NCI-H446 (cell line): ENCODE data around the gene HLA-DRB1.
"Not testable (repeated sequence)": the region's sequence is repeated elsewhere in the genome, so short reads cannot be mapped to it uniquely, and the experiment has no call there.

Source experiments
- DNase-seq, 2 experiments: peaks; one replicate each; lab custom pipeline; 2025; lab: John Stamatoyannopoulos, UW

The HLA-DRB1 gene

GRCh38 chr6:32609391-32609730 is 19.7 kb upstream of the HLA-DRB1 start:
- DNase-seq, result no peak

GRCh38 chr6:32608362-32608761 is 18.7 kb upstream of the HLA-DRB1 start:
- DNase-seq, result no peak

- no peak for DNase-seq
Measured at GRCh38 chr6:32607988-32608298, 18.3 kb upstream of the HLA-DRB1 start.

- DNase-seq, result no peak
Measured at GRCh38 chr6:32607263-32607987, 17.8 kb upstream of the HLA-DRB1 start.

GRCh38 chr6:32604434-32604877 is 14.8 kb upstream of the HLA-DRB1 start:
- no peak for DNase-seq

GRCh38 chr6:32603888-32604287 is 14.2 kb upstream of the HLA-DRB1 start:
- no peak for DNase-seq

GRCh38 chr6:32603222-32603621 is 13.6 kb upstream of the HLA-DRB1 start:
- DNase-seq, result no peak

GRCh38 chr6:32602383-32602782 is 12.7 kb upstream of the HLA-DRB1 start:
- no peak for DNase-seq

GRCh38 chr6:32597024-32597423 is 7.4 kb upstream of the HLA-DRB1 start:
- DNase-seq, result no peak

GRCh38 chr6:32590713-32591112 is 1.1 kb upstream of the HLA-DRB1 start:
- DNase-seq, result not testable (repeated sequence)

- no peak for DNase-seq
Measured at GRCh38 chr6:32588156-32588555, 1.5 kb downstream of the HLA-DRB1 start.

- no peak for DNase-seq
Measured at GRCh38 chr6:32583527-32583898, 6.1 kb downstream of the HLA-DRB1 start.

- no peak for DNase-seq
Measured at GRCh38 chr6:32581315-32582095, 8.1 kb downstream of the HLA-DRB1 start.

- DNase-seq, result no peak
Measured at GRCh38 chr6:32580593-32580992, 9.1 kb downstream of the HLA-DRB1 start.

GRCh38 chr6:32578962-32579361 is 10.7 kb downstream of the HLA-DRB1 start:
- DNase-seq, result no peak

- not testable (repeated sequence) for DNase-seq
Measured at GRCh38 chr6:32577493-32577892, 12.2 kb downstream of the HLA-DRB1 start.

- no peak for DNase-seq
Measured at GRCh38 chr6:32576250-32576649, 13.4 kb downstream of the HLA-DRB1 start.

GRCh38 chr6:32570363-32570905 is 19.2 kb downstream of the HLA-DRB1 start:
- DNase-seq, result no peak

- no peak for DNase-seq
Measured at GRCh38 chr6:32568561-32568960, 21.1 kb downstream of the HLA-DRB1 start.

- DNase-seq, result no peak
Measured at GRCh38 chr6:32566957-32567356, 22.7 kb downstream of the HLA-DRB1 start.

- no peak for DNase-seq
Measured at GRCh38 chr6:32565511-32565910, 24.1 kb downstream of the HLA-DRB1 start.

GRCh38 chr6:32562940-32563339 is 26.7 kb downstream of the HLA-DRB1 start:
- DNase-seq, result no peak

- DNase-seq, result no peak
Measured at GRCh38 chr6:32559747-32560146, 29.9 kb downstream of the HLA-DRB1 start.
